Panc1 (cell line): ENCODE measurements around the gene PHIP.

Experiments
- CTCF ChIP-seq: fragments of 450-650 bp; IDR thresholded peaks from 2 replicates; pipeline ENCODE4 v1.5.1; 2017; ENCODE audit warnings: mild to moderate bottlenecking
- REST ChIP-seq, 2 experiments: IDR thresholded peaks; 2 replicates each; pipeline ENCODE4 v1.6.1; 2011 to 2012; ENCODE audit warnings: low read depth in 2 of 2, control low read depth in 1 of 2, low read length in 1 of 2, mild to moderate bottlenecking in 1 of 2, moderate library complexity in 1 of 2; ENCODE audit not compliant: insufficient read depth in 1 of 2
- SIN3A ChIP-seq: IDR thresholded peaks from 2 replicates; pipeline ENCODE4 v1.6.1; 2012; ENCODE audit warnings: low read depth, mild to moderate bottlenecking, low read length, moderate library complexity, borderline replicate concordance; ENCODE audit not compliant: insufficient read depth
- TCF7L2 ChIP-seq: IDR thresholded peaks from 2 replicates; pipeline ENCODE4 v1.6.1; 2011; ENCODE audit warnings: mild to moderate bottlenecking, low read depth, low read length, inconsistent platforms

- TF ChIP-seq CTCF (no peak), REST (IDR thresholded peaks at IDR 0.05; ENCODE audit: insufficient read depth in 1 of 2, low read depth in 2 of 2, low read length in 1 of 2) (no peak), SIN3A (no peak), TCF7L2 (no peak)
Observed at GRCh38 chr6:79079561-79080041, 1.5 kb upstream of the PHIP start.
